NCI-H2227 (cell line): Measurements from ENCODE around the gene CLDN7.
A peak's percentile ranks its signal among the peaks of the same experiment; 100 is the strongest.
"Not testable (repeated sequence)": the region's sequence is repeated elsewhere in the genome, so short reads cannot be mapped to it uniquely, and the experiment has no call there.

ENCODE experiments used
- DNase-seq: peaks from one replicate; lab custom pipeline; 2025; ENCODE audit not compliant: unreplicated experiment; lab: John Stamatoyannopoulos, UW

Gene CLDN7

GRCh38 chr17:7256766-7257456, 5.4 kb downstream of the CLDN7 start:
- DNase-seq: no peak

- no peak for DNase-seq
Observed at GRCh38 chr17:7254511-7254910, 7.8 kb downstream of the CLDN7 start.

GRCh38 chr17:7253082-7253481, 9.2 kb downstream of the CLDN7 start:
- DNase-seq: no peak

GRCh38 chr17:7252176-7253043, 9.9 kb downstream of the CLDN7 start, which contains the start of gene ELP5:
Gene ELP5 (plus strand): TSS chr17:7252215. CDS start chr17:7252551, 336 bp downstream.
- DNase-seq: peak; percentile 90

- peak; percentile 96 for DNase-seq
Observed at GRCh38 chr17:7251661-7252175, 10.6 kb downstream of the CLDN7 start, which contains the start of gene CTDNEP1. Gene CTDNEP1 (minus strand): TSS chr17:7251734. CDS start chr17:7251296, 438 bp downstream.

- no peak for DNase-seq
Observed at GRCh38 chr17:7250695-7251627, 11.3 kb downstream of the CLDN7 start.

GRCh38 chr17:7249830-7250229, 12.4 kb downstream of the CLDN7 start:
- no peak for DNase-seq

GRCh38 chr17:7249214-7249613, 13.1 kb downstream of the CLDN7 start:
- no peak for DNase-seq

GRCh38 chr17:7248796-7249195, 13.5 kb downstream of the CLDN7 start:
- DNase-seq: no peak

GRCh38 chr17:7246779-7247178, 15.5 kb downstream of the CLDN7 start:
- no peak for DNase-seq

GRCh38 chr17:7243838-7244237, 18.4 kb downstream of the CLDN7 start:
- DNase-seq: not testable (repeated sequence)

GRCh38 chr17:7243453-7243729, 18.9 kb downstream of the CLDN7 start:
- no peak for DNase-seq

GRCh38 chr17:7242717-7243452, 19.4 kb downstream of the CLDN7 start:
- peak; percentile 95 for DNase-seq

- DNase-seq: peak; percentile 90
Observed at GRCh38 chr17:7241783-7242716, 20.2 kb downstream of the CLDN7 start, which contains the start of gene GABARAP. Gene GABARAP (minus strand): TSS chr17:7242449. CDS start chr17:7242330, 119 bp downstream.

GRCh38 chr17:7241090-7241733, 21.1 kb downstream of the CLDN7 start:
- DNase-seq: no peak

- DNase-seq: no peak
Observed at GRCh38 chr17:7240375-7240774, 21.9 kb downstream of the CLDN7 start.

- DNase-seq: peak; percentile 98
Observed at GRCh38 chr17:7239091-7240027, 22.9 kb downstream of the CLDN7 start, which contains the start of gene PHF23. Gene PHF23 (minus strand): TSS chr17:7239457. CDS start chr17:7239279, 178 bp downstream.
